K562 (cell line): Measurements from ENCODE around the gene ZDHHC1. TPM values are rescaled to one million over a fixed set of nuclear protein-coding genes. Genes with fewer than 3 reads are reported as not detected.

Experiments
- CEBPG ChIP-seq, 3 experiments: fragments of 200-800 bp in 1 of 3; sonication (Bioruptor generic) in 1 of 3; sonication (generic) in 1 of 3; formaldehyde crosslinking in 1 of 3; IDR thresholded peaks in 2 of 3; conservative IDR thresholded peaks in 1 of 3; 2 replicates each; pipeline versions ENCODE4 v1.6.1 to v1.8.0; 2016 to 2022; ENCODE audit warnings: missing compliant biosample characterization in 2 of 3, missing genetic modification characterization in 2 of 3, mild to moderate bottlenecking in 1 of 3, missing genetic modification reagents in 1 of 3
- ELK1 ChIP-seq: sonication (generic); formaldehyde crosslinking; IDR thresholded peaks from 2 replicates; pipeline ENCODE4 v1.8.1; 2022; ENCODE audit warnings: missing genetic modification reagents
- FUS ChIP-seq: fragments of 200-400 bp; formaldehyde crosslinking; optimal IDR thresholded peaks from 2 replicates; pipeline ENCODE3; 2017; ENCODE audit warnings: low read depth, low read length
- HDAC3 ChIP-seq: fragments of 450-650 bp; IDR thresholded peaks from 2 replicates; pipeline ENCODE4 v1.6.1; 2018; ENCODE audit warnings: borderline replicate concordance, mild to moderate bottlenecking, moderate library complexity; ENCODE audit not compliant: partially characterized antibody
- HDGF ChIP-seq: fragments of 450-650 bp; IDR thresholded peaks from 2 replicates; pipeline ENCODE4 v1.6.1; 2016
- HIVEP1 ChIP-seq: fragments of 250-450 bp; sonication (Bioruptor Pico); IDR thresholded peaks from 2 replicates; pipeline ENCODE4 v1.4.0; 2020; ENCODE audit warnings: mild to moderate bottlenecking
- OTX1 ChIP-seq: fragments of 450-650 bp; formaldehyde crosslinking; IDR thresholded peaks from 2 replicates; pipeline ENCODE4 v1.4.0; 2022; ENCODE audit warnings: mild to moderate bottlenecking
- ZBTB40 ChIP-seq, 2 experiments: fragments of 450-650 bp in 1 of 2; sonication (generic) in 1 of 2; formaldehyde crosslinking in 1 of 2; IDR thresholded peaks; 2 replicates each; pipeline versions ENCODE4 v1.7.1 to v1.9.0; 2016 to 2022; ENCODE audit warnings: inconsistent platforms in 1 of 2, mild to moderate bottlenecking in 1 of 2, missing genetic modification reagents in 1 of 2
- ZNF511 ChIP-seq: sonication (generic); formaldehyde crosslinking; IDR thresholded peaks from 2 replicates; pipeline ENCODE4 v1.8.0; 2022; ENCODE audit warnings: mild to moderate bottlenecking, missing genetic modification reagents
- polyA plus RNA-seq, 8 experiments: library from polyadenylated mRNA; depleted of rRNA in 4 of 8; stranded (reverse) in 5 of 8; unstranded in 3 of 8; fragments of >200 nt; fragmentation: Nextera tagmentation in 2 of 8; fragmentation: Illumina TruSeq in 1 of 8; extraction: Ambion mirVana in 2 of 8; extraction: Trizol in 1 of 8; gene quantifications; 2 replicates each; pipeline versions ENCODE4 v1.2.1 to v1.2.3, GENCODE V29; 2011 to 2014; ENCODE audit warnings: inconsistent platforms in 1 of 8, missing spikeins in 1 of 8
- total RNA-seq, 7 experiments: library from RNA; depleted of rRNA in 6 of 7; stranded (reverse); fragments of >200 nt in 6 of 7; fragmentation: Illumina TruSeq in 2 of 7; extraction: Trizol in 2 of 7; gene quantifications; 2 replicates each; pipeline versions ENCODE4 v1.2.1 to v1.2.3, GENCODE V29; 2011 to 2021; ENCODE audit warnings: low replicate concordance in 1 of 7
- TF ChIP-seq, protein P1 (sequence below): fragments of 450-650 bp; IDR thresholded peaks from 2 replicates; pipeline ENCODE4 v1.6.1; 2016; ENCODE audit warnings: low read depth, mild to moderate bottlenecking, moderate library complexity
- TF ChIP-seq, protein P2 (sequence below), 3 experiments: fragments of 200-800 bp in 1 of 3; fragments of 250-450 bp in 1 of 3; fragments of 450-650 bp in 1 of 3; sonication (Bioruptor Pico) in 1 of 3; sonication (Bioruptor generic) in 1 of 3; formaldehyde crosslinking in 1 of 3; IDR thresholded peaks; 2 replicates each; pipeline versions ENCODE4 v1.6.1 to v1.8.0; 2016 to 2022; ENCODE audit warnings: mild to moderate bottlenecking in 2 of 3, missing genetic modification characterization in 2 of 3, missing compliant biosample characterization in 1 of 3, moderate library complexity in 1 of 3

Gene ZDHHC1
- total and polyA plus RNA-seq, 9 of the 15 experiments (the other 6 are each of a cell fraction or from before 2014, with no cell fraction given): 0.06 to 0.77 (median 0.25) TPM; not detected in 4

DNA sequence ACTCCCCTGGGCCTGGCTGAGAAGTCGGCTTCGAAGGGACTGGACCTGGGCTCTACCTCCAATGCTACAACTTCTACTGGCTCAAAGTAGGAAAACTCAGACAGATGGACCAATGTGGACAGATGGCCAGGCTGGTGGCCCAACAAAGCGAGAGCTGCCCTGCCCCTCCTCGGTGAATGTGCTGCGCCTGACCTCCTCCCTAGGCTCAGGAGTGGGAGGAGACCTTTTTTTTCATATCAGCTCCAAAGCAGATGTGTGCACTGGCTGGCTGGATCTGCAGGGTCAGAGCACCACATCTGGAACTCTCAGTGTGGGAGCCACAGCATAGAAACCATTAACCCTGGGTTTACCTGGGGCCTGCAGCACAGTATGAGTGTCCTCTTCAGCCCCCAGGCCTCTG, 43.9 kb upstream of the ZDHHC1 start (continued):
- TF ChIP-seq ZBTB40 (IDR thresholded peaks at IDR 0.05) (no peak), ZBTB40 (CRISPR knock-in tag; IDR thresholded peaks at IDR 0.05) (no peak), OTX1 (CRISPR knock-in tag) (no peak), CEBPG (CRISPR knock-in tag; IDR thresholded peaks at IDR 0.05) (no peak), CEBPG (tag; conservative IDR thresholded peaks at IDR 0.05 in 1 of 2, IDR thresholded peaks at IDR 0.05 in 1 of 2) (no peak), FUS (no peak), HDAC3 (no peak), ELK1 (no peak), HDGF (no peak), ZNF511 (CRISPR knock-in tag) (no peak), HIVEP1 (CRISPR knock-in tag) (no peak)
- TF ChIP-seq, protein P1, sequence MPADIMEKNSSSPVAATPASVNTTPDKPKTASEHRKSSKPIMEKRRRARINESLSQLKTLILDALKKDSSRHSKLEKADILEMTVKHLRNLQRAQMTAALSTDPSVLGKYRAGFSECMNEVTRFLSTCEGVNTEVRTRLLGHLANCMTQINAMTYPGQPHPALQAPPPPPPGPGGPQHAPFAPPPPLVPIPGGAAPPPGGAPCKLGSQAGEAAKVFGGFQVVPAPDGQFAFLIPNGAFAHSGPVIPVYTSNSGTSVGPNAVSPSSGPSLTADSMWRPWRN: no peak
- TF ChIP-seq, protein P2, sequence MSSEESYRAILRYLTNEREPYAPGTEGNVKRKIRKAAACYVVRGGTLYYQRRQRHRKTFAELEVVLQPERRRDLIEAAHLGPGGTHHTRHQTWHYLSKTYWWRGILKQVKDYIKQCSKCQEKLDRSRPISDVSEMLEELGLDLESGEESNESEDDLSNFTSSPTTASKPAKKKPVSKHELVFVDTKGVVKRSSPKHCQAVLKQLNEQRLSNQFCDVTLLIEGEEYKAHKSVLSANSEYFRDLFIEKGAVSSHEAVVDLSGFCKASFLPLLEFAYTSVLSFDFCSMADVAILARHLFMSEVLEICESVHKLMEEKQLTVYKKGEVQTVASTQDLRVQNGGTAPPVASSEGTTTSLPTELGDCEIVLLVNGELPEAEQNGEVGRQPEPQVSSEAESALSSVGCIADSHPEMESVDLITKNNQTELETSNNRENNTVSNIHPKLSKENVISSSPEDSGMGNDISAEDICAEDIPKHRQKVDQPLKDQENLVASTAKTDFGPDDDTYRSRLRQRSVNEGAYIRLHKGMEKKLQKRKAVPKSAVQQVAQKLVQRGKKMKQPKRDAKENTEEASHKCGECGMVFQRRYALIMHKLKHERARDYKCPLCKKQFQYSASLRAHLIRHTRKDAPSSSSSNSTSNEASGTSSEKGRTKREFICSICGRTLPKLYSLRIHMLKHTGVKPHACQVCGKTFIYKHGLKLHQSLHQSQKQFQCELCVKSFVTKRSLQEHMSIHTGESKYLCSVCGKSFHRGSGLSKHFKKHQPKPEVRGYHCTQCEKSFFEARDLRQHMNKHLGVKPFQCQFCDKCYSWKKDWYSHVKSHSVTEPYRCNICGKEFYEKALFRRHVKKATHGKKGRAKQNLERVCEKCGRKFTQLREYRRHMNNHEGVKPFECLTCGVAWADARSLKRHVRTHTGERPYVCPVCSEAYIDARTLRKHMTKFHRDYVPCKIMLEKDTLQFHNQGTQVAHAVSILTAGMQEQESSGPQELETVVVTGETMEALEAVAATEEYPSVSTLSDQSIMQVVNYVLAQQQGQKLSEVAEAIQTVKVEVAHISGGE (CRISPR knock-in tag; IDR thresholded peaks at IDR 0.05): no peak
